K562 (cell line): ENCODE measurements around the gene GDF7. TPM values are rescaled to one million over a fixed set of nuclear protein-coding genes. Genes with fewer than 3 reads are reported as not detected.

ENCODE experiments used
- ATAC-seq: fragments of 200-7000 bp; cut with Tn5 transposase; 3 replicates; pipeline ENCODE4 v1.9.1; 2020; ENCODE audit warnings: moderate library complexity
- BruUV-seq: library from RNA; stranded (reverse); fragments of 400-500 nt; replicated peaks from 2 replicates; lab custom pipeline; 2021; lab: Mats Ljungman, UMichigan
- CTCF ChIA-PET: fragments of 300-600 bp; formaldehyde crosslinking; extraction: SDS; loops from one replicate; lab custom pipeline; 2021; ENCODE audit warnings: low intra/inter-chr PET ratio; lab: Yijun Ruan, JAX
- POLR2A ChIA-PET: fragments of 300-600, 350-650 bp; sonication (Branson Sonifier 250); formaldehyde crosslinking; extraction: SDS; loops from one replicate; lab custom pipeline; 2021; ENCODE audit warnings: antibody characterized with exemption, inconsistent platforms; lab: Yijun Ruan, JAX
- DNase-seq, 4 experiments: peaks; one replicate each; pipeline versions ENCODE4 v3.0.0 to v3.0.0-alpha.2; 2011 to 2018; ENCODE audit warnings: low spot score in 3 of 4, mixed read lengths in 3 of 4; ENCODE audit errors: extremely low read depth in 1 of 4
- FAIRE-seq: peaks from 2 replicates; lab custom pipeline; 2011; peaks lifted over from hg19 to GRCh38; lab: Jason Lieb, UNC
- H2AFZ ChIP-seq: 2 replicates; pipeline ENCODE4 v1.6.0; 2011; ENCODE audit warnings: low read depth, low read length, control low read depth, inconsistent platforms
- H3K27ac ChIP-seq: fragments of 200-600 bp; 3 replicates; pipeline ENCODE4 v1.8.0; 2011; ENCODE audit warnings: low read depth, mild to moderate bottlenecking, control low read depth, inconsistent platforms, low read length, moderate library complexity, mixed read lengths; ENCODE audit errors: extremely low read depth
- H3K27me3 ChIP-seq, 2 experiments: fragments of 300-600 bp in 1 of 2; 2 replicates in 1 of 2; 3 replicates in 1 of 2; pipeline versions ENCODE4 v1.6.0 to v1.8.0; 2011; ENCODE audit warnings: inconsistent platforms in 2 of 2, low read length in 2 of 2, mild to moderate bottlenecking in 1 of 2, mixed read lengths in 1 of 2, moderate library complexity in 1 of 2; ENCODE audit not compliant: control insufficient read depth in 2 of 2, insufficient read depth in 2 of 2
- H3K36me3 ChIP-seq: fragments of 300-600 bp; 3 replicates; pipeline ENCODE4 v1.8.0; 2011; ENCODE audit warnings: mild to moderate bottlenecking, low read length, inconsistent platforms; ENCODE audit not compliant: control insufficient read depth, insufficient read depth
- H3K4me1 ChIP-seq, 2 experiments: fragments of 200-600 bp in 1 of 2; replicated peaks in 1 of 2; 2 replicates in 1 of 2; 3 replicates in 1 of 2; pipeline versions ENCODE4 v1.5.1 to v1.8.0; 2011; ENCODE audit warnings: inconsistent platforms in 2 of 2, low read length in 2 of 2, mild to moderate bottlenecking in 1 of 2, mixed read lengths in 1 of 2, moderate library complexity in 1 of 2; ENCODE audit not compliant: control insufficient read depth in 2 of 2, insufficient read depth in 2 of 2
- H3K4me2 ChIP-seq: 2 replicates; pipeline ENCODE4 v1.6.1; 2011; ENCODE audit warnings: low read length, control low read depth, inconsistent platforms, mixed read lengths; ENCODE audit not compliant: insufficient read depth
- H3K4me3 ChIP-seq: fragments of 200-600 bp; sonication (generic), shearing (Covaris generic); 2 replicates; pipeline ENCODE4 v1.5.1; 2016; ENCODE audit warnings: control low read depth, inconsistent platforms
- H3K79me2 ChIP-seq: fragments of 200-600 bp; 3 replicates; pipeline ENCODE4 v1.8.0; 2011; ENCODE audit warnings: low read length, inconsistent platforms; ENCODE audit not compliant: control insufficient read depth, insufficient read depth
- H3K9ac ChIP-seq, 2 experiments: 2 replicates each; pipeline versions ENCODE4 v1.6.0 to v1.6.1; 2011; ENCODE audit warnings: low read depth in 2 of 2, low read length in 2 of 2, control low read depth in 1 of 2, inconsistent platforms in 1 of 2, mild to moderate bottlenecking in 1 of 2, mixed read lengths in 1 of 2; ENCODE audit not compliant: insufficient read depth in 1 of 2
- H3K9me1 ChIP-seq: one replicate; pipeline ENCODE4 v1.6.0; 2011; ENCODE audit warnings: inconsistent platforms, mild to moderate bottlenecking, low read length, moderate library complexity; ENCODE audit not compliant: control insufficient read depth, insufficient read depth
- H3K9me3 ChIP-seq: replicated peaks from 2 replicates; pipeline ENCODE4 v1.5.1; 2011; ENCODE audit warnings: low read depth, low read length, inconsistent platforms; ENCODE audit not compliant: control insufficient read depth, insufficient read depth
- H4K20me1 ChIP-seq: replicated peaks from 2 replicates; pipeline ENCODE4 v1.6.1; 2011; ENCODE audit warnings: low read length, inconsistent platforms, mixed read lengths; ENCODE audit not compliant: control insufficient read depth, insufficient read depth
- ARID3B ChIP-seq: fragments of 250-450 bp; sonication (Bioruptor Pico); IDR thresholded peaks from 2 replicates; pipeline ENCODE4 v1.4.0; 2020; ENCODE audit warnings: borderline replicate concordance
- ATF6 ChIP-seq: sonication (generic); formaldehyde crosslinking; IDR thresholded peaks from 2 replicates; pipeline ENCODE4 v1.4.0; 2020; ENCODE audit warnings: mild to moderate bottlenecking, missing genetic modification reagents
- BRCA1 ChIP-seq, 2 experiments: fragments of 450-650 bp in 1 of 2; sonication (generic) in 1 of 2; formaldehyde crosslinking in 1 of 2; IDR thresholded peaks; 2 replicates each; pipeline versions ENCODE4 v1.5.0 to v1.6.1; 2017 to 2020; ENCODE audit warnings: mild to moderate bottlenecking in 1 of 2, missing genetic modification reagents in 1 of 2
- CBFB ChIP-seq: sonication (generic); formaldehyde crosslinking; IDR thresholded peaks from 2 replicates; pipeline ENCODE4 v1.4.0; 2020; ENCODE audit warnings: mild to moderate bottlenecking, missing genetic modification reagents
- CTCFL ChIP-seq: IDR thresholded peaks from 2 replicates; pipeline ENCODE4 v1.6.1; 2011; ENCODE audit warnings: borderline replicate concordance, low read depth, mild to moderate bottlenecking, moderate library complexity, low read length; ENCODE audit not compliant: insufficient read depth, poor library complexity, severe bottlenecking
- HIVEP1 ChIP-seq: fragments of 250-450 bp; sonication (Bioruptor Pico); IDR thresholded peaks from 2 replicates; pipeline ENCODE4 v1.4.0; 2020; ENCODE audit warnings: mild to moderate bottlenecking
- NELFE ChIP-seq: IDR thresholded peaks from 2 replicates; pipeline ENCODE4 v1.6.1; 2011; ENCODE audit warnings: mild to moderate bottlenecking; ENCODE audit not compliant: insufficient read depth, insufficient read length
- PURB ChIP-seq: sonication (generic); formaldehyde crosslinking; IDR thresholded peaks from 2 replicates; pipeline ENCODE4 v1.9.0; 2021; ENCODE audit warnings: low read depth, mild to moderate bottlenecking, missing genetic modification reagents
- RBM25 ChIP-seq: fragments of 200-400 bp; formaldehyde crosslinking; IDR thresholded peaks from 2 replicates; pipeline ENCODE4 v1.6.1; 2018; ENCODE audit warnings: low read length, low read depth, moderate library complexity; ENCODE audit not compliant: severe bottlenecking
- RUNX1 ChIP-seq: sonication (generic); IDR thresholded peaks from 2 replicates; pipeline ENCODE4 v1.6.1; 2016; ENCODE audit warnings: antibody characterized with exemption, low read depth
- TBP ChIP-seq: optimal IDR thresholded peaks from 2 replicates; pipeline ENCODE3; 2011; ENCODE audit warnings: low read depth, low read length, improper control_type of control experiment
- ZNF436 ChIP-seq: fragments of 250-450, 450-650 bp; sonication (Bioruptor Pico); formaldehyde crosslinking; IDR thresholded peaks from 2 replicates; pipeline ENCODE4 v1.7.0; 2020; ENCODE audit warnings: mild to moderate bottlenecking
- ZNF699 ChIP-seq: fragments of 250-450 bp; sonication (Bioruptor Pico); IDR thresholded peaks from 2 replicates; pipeline ENCODE4 v1.8.0; 2021; ENCODE audit warnings: mild to moderate bottlenecking, moderate library complexity; ENCODE audit not compliant: insufficient replicate concordance
- ZNF766 ChIP-seq: fragments of 200-800 bp; sonication (Bioruptor generic); conservative IDR thresholded peaks from 2 replicates; pipeline ENCODE4 v1.6.1; 2016; ENCODE audit warnings: missing genetic modification characterization, missing compliant biosample characterization
- WGBS: fragments of 100-300 bp; shearing (Covaris generic); methylation state at CpG from one replicate; pipeline ENCODE4 v1.1.6; 2016; ENCODE audit warnings: low coverage, mixed read lengths; ENCODE audit not compliant: insufficient coverage; ENCODE audit errors: missing lambda C conversion rate; 5-methylcytosine and 5-hydroxymethylcytosine counted together
- in situ Hi-C: fragments of 300-500 bp; cut with MboI; formaldehyde crosslinking; loops from 4 replicates; pipeline ENCODE4 v1.15.0; 2018; ENCODE audit warnings: inconsistent platforms, mixed read lengths
- intact Hi-C: fragments of 100-400 bp; cut with micrococcal nuclease; formaldehyde crosslinking; loops from 2 replicates; pipeline ENCODE4 v1.14.2; 2022
- polyA plus RNA-seq, 8 experiments: library from polyadenylated mRNA; depleted of rRNA in 4 of 8; stranded (reverse) in 5 of 8; unstranded in 3 of 8; fragments of >200 nt; fragmentation: Nextera tagmentation in 2 of 8; fragmentation: Illumina TruSeq in 1 of 8; extraction: Ambion mirVana in 2 of 8; extraction: Trizol in 1 of 8; gene quantifications; 2 replicates each; pipeline versions ENCODE4 v1.2.1 to v1.2.3, GENCODE V29; 2011 to 2014; ENCODE audit warnings: inconsistent platforms in 1 of 8, missing spikeins in 1 of 8
- total RNA-seq, 7 experiments: library from RNA; depleted of rRNA in 6 of 7; stranded (reverse); fragments of >200 nt in 6 of 7; fragmentation: Illumina TruSeq in 2 of 7; extraction: Trizol in 2 of 7; gene quantifications; 2 replicates each; pipeline versions ENCODE4 v1.2.1 to v1.2.3, GENCODE V29; 2011 to 2021; ENCODE audit warnings: low replicate concordance in 1 of 7

GDF7 gene
- total and polyA plus RNA-seq, 9 of the 15 experiments (the other 6 are each of a cell fraction or from before 2014, with no cell fraction given): 0.01 TPM; not detected in 7

GRCh38 chr2:20653695-20654534 lies 13.0 kb upstream of the GDF7 start:
- no peak for FAIRE-seq
- intact Hi-C loops: no loop called here
- CTCF ChIA-PET: interaction anchor here (0.5 kb wide), 1 partner anchor 272 kb away, joined by 3 read pairs; no protein-coding TSS in a partner anchor
- no peak overlapping the region; the same call in 1 of the 2 replicates for H2AFZ ChIP-seq
- no peak for ATAC-seq
- H3K9me3 ChIP-seq: no peaks in the 10 kb centered on the region
- no peaks in the 10 kb centered on the region for H3K36me3 ChIP-seq
- H3K79me2 ChIP-seq: no peaks in the 10 kb centered on the region; the same call in 2 of the 3 replicates
- no peaks in the 10 kb centered on the region for H3K9me1 ChIP-seq
- no TSS peak for BruUV-seq
- no peak overlapping the region for H3K27ac ChIP-seq
- WGBS: 30% methylated on average over 7 of the region's 7 CpGs
- H3K4me3 ChIP-seq: no peak overlapping the region
- peak in 1 of 4 experiments; percentile 31 for DNase-seq
- peaks cover 6 to 20% of the 10 kb centered on the region in 2 experiments; a peak in 3 of 5 replicates for H3K4me1 ChIP-seq
- POLR2A ChIA-PET: no interaction called here
- H3K27me3 ChIP-seq: peaks cover 8 to 30% of the 10 kb centered on the region in 2 experiments; a peak in 4 of 5 replicates
- no peak overlapping the region for H3K4me2 ChIP-seq
- in situ Hi-C loops: loop anchor here (25.0 kb wide), 1 partner anchor 608 kb away; no protein-coding TSS in a partner anchor
- H3K9ac ChIP-seq: no peak overlapping the region
- no peaks in the 10 kb centered on the region for H4K20me1 ChIP-seq
- TF ChIP-seq ZNF699 (no peak), ZNF436 (CRISPR knock-in tag) (no peak), BRCA1 (IDR thresholded peaks at IDR 0.05) (no peak), BRCA1 (CRISPR knock-in tag; IDR thresholded peaks at IDR 0.05) (no peak), ATF6 (CRISPR knock-in tag) (no peak), CBFB (no peak), TBP (no peak), ZNF766 (CRISPR knock-in tag) (no peak), NELFE (no peak), RUNX1 (no peak), PURB (CRISPR knock-in tag) (no peak), ARID3B (CRISPR knock-in tag) (no peak), RBM25 (no peak), HIVEP1 (CRISPR knock-in tag) (no peak), CTCFL (peak; percentile 48)
